HG03457 (cell line): ENCODE measurements around the gene DGCR8.

Source experiments
- ATAC-seq: cut with Tn5 transposase; IDR thresholded peaks from one replicate; pipeline ENCODE4 v1.9.1; 2021; ENCODE audit warnings: moderate number of reproducible peaks; ENCODE audit not compliant: unreplicated experiment

The DGCR8 gene

DNA sequence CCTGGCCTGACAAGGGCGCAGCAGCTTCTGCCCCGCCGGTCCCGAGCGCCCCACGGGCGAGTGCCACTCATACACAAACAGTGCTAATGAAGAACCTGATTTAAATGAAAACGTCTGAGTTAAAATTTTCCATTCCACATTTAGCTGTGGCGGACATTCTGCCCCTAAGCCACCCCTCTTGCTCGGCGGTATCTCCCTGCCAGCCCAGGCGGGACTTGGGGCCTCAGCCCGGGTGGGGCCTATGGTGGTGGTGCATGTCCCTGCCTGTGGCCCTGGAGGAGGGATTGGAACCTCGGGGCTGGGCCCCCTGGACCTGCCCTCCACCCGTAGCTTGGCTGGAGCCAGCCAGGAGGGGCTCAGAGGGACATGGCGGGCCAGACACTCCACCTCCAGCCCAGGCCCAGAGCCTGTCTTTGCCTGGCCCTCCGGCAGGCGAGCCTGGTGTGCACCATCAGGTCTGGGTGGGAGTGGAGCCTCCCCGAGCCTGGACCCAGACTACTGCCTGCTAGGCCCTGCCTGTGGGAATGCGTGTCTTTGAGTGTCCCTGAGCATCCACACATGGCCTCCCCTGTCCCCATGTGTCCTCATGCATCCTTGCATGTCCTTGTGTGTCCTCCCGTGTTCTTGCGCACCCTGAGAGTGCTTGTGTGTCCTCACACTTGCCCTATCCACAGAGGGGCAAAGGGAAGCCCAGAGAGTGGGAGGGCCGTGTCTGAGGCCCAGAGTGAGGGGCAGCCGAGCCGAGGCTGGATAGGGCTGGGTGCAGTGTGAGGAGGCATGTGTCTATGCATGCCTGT lies 56.0 kb downstream of the DGCR8 start:
- ATAC-seq: no peak

- no peak for ATAC-seq
Observed at GRCh38 chr22:20136603-20136873, 56.5 kb downstream of the DGCR8 start.

DNA sequence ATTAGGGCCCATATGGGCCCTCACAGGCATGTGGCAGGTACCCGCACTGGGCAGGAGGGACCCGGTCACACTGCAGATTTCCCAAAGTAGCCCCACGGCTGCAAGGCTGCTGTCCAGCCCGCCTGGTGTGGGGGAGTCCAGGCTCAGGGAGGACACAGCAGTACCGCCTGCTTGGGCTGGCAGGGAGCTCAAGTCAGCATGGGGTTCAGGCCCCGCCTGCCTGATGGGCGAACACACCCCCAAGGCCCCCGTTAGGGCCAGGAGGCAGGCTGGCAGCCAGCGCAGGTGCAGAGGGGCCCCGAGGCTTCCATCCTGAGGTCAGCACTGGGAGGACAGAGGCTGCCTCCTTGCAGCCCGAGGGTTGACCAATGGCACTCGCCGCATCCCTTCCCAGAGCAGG lies 57.1 kb downstream of the DGCR8 start:
- no peak for ATAC-seq

- no peak for ATAC-seq
Observed at GRCh38 chr22:20137671-20138416, 57.8 kb downstream of the DGCR8 start.

DNA sequence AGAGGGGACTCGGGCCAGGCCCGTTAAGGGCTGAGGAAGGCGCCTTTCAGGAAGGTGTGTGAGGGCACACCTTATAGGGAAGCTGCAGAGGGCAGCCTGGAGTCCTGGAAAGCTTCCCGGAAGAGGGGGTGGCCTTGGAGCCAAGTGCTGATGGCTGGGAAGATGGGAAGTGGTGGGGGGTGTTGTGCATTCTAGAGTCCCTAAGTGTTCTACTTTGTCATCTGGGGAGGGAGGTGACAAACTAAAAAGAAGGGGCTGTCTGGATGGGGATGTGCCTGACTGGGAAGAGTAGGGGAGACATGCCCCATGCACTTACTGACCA lies 58.3 kb downstream of the DGCR8 start:
- no peak for ATAC-seq

GRCh38 chr22:20138868-20139267 lies 58.8 kb downstream of the DGCR8 start:
- ATAC-seq: no peak

DNA sequence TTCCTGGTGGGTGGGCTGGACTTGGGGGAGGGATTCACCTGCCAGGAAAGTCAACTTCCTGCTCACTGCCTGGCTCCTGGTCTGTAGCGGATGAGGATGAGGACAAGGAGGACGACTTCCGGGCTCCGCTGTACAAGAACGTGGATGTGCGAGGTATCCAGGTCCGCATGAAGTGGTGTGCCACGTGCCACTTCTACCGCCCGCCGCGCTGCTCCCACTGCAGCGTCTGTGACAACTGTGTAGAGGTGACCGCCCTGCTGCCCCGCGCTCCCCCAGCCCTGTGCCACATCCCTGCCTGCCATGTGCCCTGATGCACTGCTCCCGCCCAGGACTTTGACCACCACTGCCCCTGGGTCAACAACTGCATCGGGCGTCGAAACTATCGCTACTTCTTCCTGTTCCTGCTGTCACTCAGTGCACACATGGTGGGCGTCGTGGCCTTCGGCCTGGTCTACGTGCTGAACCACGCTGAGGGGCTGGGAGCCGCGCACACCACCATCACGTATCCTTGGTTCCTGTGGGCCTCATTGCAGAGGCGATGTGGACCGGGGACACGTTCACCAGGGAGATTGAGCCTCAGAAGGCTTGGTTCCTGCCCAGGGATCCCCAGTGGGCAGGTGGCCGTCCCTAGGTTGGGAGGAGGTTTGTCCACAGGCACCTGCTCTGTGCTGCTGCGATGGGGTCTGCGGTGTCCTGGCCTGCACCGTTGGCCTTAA lies 59.5 kb downstream of the DGCR8 start:
- ATAC-seq: no peak

DNA sequence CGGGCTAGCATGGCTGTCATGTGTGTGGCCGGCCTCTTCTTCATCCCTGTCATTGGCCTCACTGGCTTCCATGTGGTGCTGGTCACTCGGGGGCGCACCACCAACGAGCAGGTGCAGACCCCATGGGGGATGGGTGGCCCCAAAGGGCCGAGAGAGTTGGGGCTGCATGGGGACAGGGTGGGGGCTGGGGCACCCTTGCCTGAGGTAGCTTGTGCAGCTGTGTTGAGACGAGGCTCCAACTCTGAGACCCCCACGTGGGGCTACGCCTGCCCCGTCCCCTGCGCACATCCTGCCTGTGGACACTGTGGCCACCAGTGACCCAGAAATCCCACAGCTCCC lies 60.0 kb downstream of the DGCR8 start:
- no peak for ATAC-seq

DNA sequence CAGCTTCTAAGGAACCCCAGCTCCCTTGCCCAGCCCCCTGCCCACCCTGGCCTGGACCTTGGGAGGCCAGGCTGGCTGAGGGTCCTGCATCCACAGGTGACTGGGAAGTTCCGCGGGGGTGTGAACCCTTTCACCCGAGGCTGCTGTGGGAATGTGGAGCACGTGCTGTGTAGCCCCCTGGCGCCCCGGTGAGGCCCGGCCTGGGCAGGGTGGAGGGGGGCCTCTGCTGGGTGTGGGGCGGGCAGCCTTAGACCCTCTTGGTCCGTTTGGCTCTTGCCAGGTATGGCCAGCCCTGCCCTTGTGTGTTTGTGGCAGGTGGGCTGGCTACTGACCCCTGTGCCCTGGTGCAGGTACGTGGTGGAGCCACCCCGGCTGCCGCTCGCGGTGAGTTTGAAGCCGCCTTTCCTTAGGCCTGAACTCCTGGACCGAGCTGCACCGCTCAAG lies 60.5 kb downstream of the DGCR8 start:
- ATAC-seq: no peak

DNA sequence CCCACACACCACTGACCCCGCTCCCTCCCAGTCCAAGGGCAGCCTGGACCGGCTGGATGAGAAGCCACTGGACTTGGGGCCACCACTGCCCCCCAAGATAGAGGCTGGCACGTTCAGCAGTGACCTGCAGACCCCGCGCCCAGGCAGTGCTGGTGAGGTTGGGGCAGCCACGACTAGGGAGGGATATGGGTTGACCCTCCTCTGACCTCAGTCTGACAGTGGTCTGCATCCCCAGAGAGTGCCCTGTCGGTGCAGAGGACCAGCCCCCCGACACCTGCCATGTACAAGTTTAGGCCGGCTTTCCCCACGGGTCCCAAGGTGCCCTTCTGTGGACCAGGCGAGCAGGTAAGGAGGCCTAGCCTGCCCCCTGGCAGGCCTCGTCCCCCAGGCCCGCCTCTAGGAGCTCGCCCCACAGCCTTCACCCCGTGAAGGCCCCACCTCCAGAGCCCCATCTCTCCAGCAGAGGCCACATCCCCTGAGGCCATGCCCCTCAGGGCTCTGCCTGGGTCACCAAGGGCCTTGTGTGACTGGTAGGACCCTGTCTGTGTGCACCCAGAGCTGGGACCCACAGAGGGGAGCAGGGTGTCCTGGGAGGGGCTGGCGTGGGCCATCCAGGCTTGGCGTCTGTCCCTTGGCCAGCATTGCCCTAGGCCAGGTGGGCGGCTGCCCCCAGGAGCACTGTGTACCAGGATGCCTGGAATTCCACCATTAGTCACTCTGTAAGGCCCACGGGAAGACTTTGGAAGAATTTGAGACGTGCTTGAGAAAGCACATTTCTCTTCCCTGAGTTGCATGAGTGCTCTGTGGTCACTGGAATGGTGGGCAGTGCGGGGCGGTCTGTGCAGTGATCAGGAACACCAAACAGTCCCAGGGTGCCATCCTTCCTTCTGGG lies 61.4 kb downstream of the DGCR8 start:
- ATAC-seq: no peak

- ATAC-seq: no peak
Observed at GRCh38 chr22:20142711-20143621, 62.9 kb downstream of the DGCR8 start.

DNA sequence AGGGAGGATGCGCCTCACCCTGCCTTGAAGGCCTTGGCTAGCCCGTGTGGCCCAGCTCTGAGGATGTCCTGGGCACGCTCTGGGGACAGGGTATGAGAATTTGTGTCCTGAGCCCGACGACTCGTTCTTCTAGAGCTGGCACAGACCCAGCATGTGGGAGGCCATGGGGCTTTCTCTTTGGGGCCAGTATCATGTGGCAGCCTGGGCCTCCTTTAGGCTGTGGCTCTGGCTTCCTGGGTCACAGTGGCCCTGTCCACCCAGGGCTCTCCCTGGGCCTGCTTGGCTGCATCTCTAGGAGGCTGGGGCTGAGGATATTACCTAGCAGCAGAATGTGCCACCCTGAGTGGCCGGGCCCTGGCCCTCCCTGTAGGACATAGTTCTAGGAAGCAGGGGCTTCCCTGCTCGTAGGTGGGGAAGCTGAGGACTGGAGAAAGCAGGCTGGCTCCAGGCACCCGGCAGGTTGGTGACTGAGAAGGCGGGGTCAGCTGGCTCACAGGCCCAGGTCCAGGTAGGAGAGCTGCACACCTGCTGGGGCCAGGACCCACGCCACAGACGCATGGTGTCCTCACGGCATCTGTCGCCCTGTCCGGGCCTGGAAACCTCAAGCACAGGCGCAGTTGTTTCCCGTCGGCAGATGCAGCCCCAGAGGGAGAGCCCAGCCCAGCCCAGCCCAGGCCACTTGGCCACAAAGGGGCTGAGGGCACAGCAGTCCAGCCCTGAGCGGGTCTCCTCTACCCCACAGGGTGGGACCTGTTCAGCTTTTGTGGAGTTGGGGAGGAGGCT lies 64.0 kb downstream of the DGCR8 start:
- ATAC-seq: no peak

DNA sequence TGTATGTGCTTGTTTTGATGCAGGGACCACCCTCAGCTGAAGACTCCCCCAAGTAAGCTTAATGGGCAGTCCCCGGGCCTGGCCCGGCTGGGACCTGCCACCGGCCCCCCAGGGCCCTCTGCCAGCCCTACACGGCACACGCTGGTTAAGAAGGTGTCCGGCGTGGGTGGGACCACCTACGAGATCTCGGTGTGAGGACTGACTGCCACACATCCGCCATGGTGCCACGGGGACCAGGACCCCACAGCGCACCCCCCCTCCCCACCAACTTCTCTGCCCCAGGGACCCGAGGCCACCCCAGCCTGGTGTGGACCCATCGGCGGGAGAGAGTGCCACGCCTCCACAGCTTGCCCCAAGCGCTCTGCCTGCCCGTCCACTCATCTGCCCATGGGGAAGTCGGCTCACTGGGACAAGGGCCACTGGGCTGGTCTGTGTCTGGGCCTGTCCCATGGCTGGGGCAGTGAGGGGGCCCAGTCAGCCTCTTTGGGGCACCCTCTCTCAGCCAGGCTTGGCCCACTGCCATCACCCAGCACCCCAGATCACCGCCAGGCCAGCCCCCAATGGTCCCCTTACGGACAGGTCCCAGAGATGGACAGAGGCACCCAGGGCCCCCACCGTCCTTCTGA lies 65.3 kb downstream of the DGCR8 start:
- no peak for ATAC-seq

GRCh38 chr22:20145832-20146223 lies 65.8 kb downstream of the DGCR8 start:
- no peak for ATAC-seq

DNA sequence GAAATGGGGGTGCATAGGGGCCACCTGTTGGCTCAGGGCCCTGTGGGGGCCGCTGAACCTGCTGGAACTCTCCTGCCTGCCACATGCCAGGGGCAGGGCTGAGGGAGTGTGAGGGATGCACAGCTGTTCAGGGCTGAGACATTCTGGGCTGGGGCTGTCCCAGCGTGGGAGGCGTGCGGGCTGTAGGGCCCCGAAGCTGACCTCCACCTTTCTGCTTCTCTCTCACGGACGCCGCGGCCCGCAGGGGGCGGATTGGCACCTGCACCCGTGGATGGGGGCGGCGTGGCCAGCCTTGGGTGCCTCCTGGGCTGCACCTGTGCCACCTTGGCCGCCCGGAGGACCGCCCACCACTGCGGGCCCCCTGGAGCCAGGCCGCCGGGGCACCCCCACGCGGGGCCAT lies 66.7 kb downstream of the DGCR8 start:
- no peak for ATAC-seq

GRCh38 chr22:20147237-20147988 lies 67.4 kb downstream of the DGCR8 start:
- ATAC-seq: no peak

GRCh38 chr22:20148414-20148813 lies 68.4 kb downstream of the DGCR8 start:
- no peak for ATAC-seq
